SU-DHL-6 (cell line): ENCODE measurements around the gene ATRNL1.

Experiments
- CTCF ChIP-seq: fragments of 200-600 bp; sonication (generic); IDR thresholded peaks from one replicate; pipeline ENCODE4 v1.5.1; 2017; ENCODE audit warnings: antibody characterized with exemption, mild to moderate bottlenecking, low read length, moderate library complexity; ENCODE audit not compliant: insufficient read depth, poor library complexity, severe bottlenecking
- EZH2phosphoT487 ChIP-seq: fragments of 200-600 bp; sonication (generic), shearing (Covaris generic); conservative IDR thresholded peaks from 2 replicates; pipeline ENCODE4 v1.6.1; 2018; ENCODE audit warnings: mild to moderate bottlenecking, antibody characterized with exemption, low read length, moderate library complexity, mixed read lengths

DNA sequence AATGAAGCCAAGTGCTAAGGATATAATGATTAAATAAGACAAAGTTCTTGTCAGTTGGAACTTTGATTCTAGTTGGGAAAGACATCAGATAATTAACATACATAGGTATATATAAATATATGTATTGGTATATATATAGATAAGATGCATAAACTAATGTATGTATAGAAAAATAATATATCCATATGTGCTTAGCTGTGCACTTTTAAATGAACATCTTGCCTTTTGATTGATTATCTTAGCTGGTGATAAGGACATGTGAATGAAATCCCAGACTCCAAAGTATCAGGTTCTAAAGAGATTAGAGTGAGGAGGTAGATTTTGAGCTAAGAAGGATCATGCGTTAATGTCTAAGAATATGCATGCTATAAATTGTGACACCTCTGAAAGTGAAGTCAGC, 822.3 kb downstream of the ATRNL1 start:
- TF ChIP-seq CTCF = no peak
- no peak for TF ChIP-seq EZH2phosphoT487
